A549 (cell line): ENCODE results near the gene OLR1. TPM values are rescaled to one million over a fixed set of nuclear protein-coding genes. Genes with fewer than 3 reads are reported as not detected.

Experiments used
- ATAC-seq, 2 experiments: fragments of 200-7000 bp in 1 of 2; fragments of >200 bp in 1 of 2; cut with Nextera tagmentation in 1 of 2; cut with Tn5 transposase in 1 of 2; 3 replicates each; pipeline versions ENCODE4 v1.8.0 to v1.9.1; 2018 to 2020; ENCODE audit warnings: mild to moderate bottlenecking in 1 of 2, moderate library complexity in 1 of 2
- CTCF ChIA-PET: fragments of 300-600 bp; sonication (Branson Sonifier 250); formaldehyde crosslinking; extraction: SDS; loops from one replicate; lab custom pipeline; 2021; ENCODE audit warnings: antibody characterized with exemption, inconsistent platforms; lab: Yijun Ruan, JAX
- POLR2A ChIA-PET: fragments of 350-600 bp; formaldehyde crosslinking; extraction: SDS; loops from one replicate; lab custom pipeline; 2021; ENCODE audit warnings: antibody characterized with exemption, inconsistent platforms; lab: Yijun Ruan, JAX
- DNase-seq, 2 experiments: peaks; one replicate each; pipeline versions ENCODE4 v3.0.0 to v3.0.0-alpha.2; 2011 to 2016; ENCODE audit warnings: low read depth in 1 of 2, low spot score in 1 of 2
- FAIRE-seq: peaks from 2 replicates; lab custom pipeline; 2011; peaks lifted over from hg19 to GRCh38; lab: Jason Lieb, UNC
- H3K27ac ChIP-seq, 2 experiments: fragments of >200 bp; sonication (Bioruptor Twin); formaldehyde crosslinking; 3 replicates each; pipeline ENCODE4 v1.5.1; 2016 to 2017
- H3K4me1 ChIP-seq: fragments of >200 bp; sonication (Bioruptor Twin); formaldehyde crosslinking; 3 replicates; pipeline ENCODE4 v1.6.1; 2016
- H3K4me2 ChIP-seq: fragments of >200 bp; sonication (Bioruptor Twin); formaldehyde crosslinking; 3 replicates; pipeline ENCODE4 v1.6.1; 2016
- H3K4me3 ChIP-seq: fragments of >200 bp; sonication (Bioruptor Twin); formaldehyde crosslinking; 3 replicates; pipeline ENCODE4 v1.5.1; 2016
- H3K9me3 ChIP-seq: fragments of >200 bp; sonication (Bioruptor Twin); formaldehyde crosslinking; 3 replicates; pipeline ENCODE4 v1.6.1; 2016
- BCL3 ChIP-seq: fragments of >200 bp; sonication (Bioruptor Twin); formaldehyde crosslinking; IDR thresholded peaks from 3 replicates; pipeline ENCODE4 v1.6.1; 2016
- BHLHE40 ChIP-seq: IDR thresholded peaks from 2 replicates; pipeline ENCODE4 v1.6.1; 2012; ENCODE audit warnings: low read depth, low read length, inconsistent platforms
- CBX2 ChIP-seq: fragments of 200-600 bp; sonication (generic); IDR thresholded peaks from 2 replicates; pipeline ENCODE4 v1.6.1; 2016; ENCODE audit warnings: low read depth, mild to moderate bottlenecking, borderline replicate concordance
- CBX8 ChIP-seq: fragments of 200-600 bp; sonication (generic); IDR thresholded peaks from 2 replicates; pipeline ENCODE4 v1.6.1; 2016
- CEBPB ChIP-seq, 2 experiments: fragments of >200 bp in 1 of 2; sonication (Bioruptor Twin) in 1 of 2; formaldehyde crosslinking in 1 of 2; IDR thresholded peaks; 2 replicates each; pipeline ENCODE4 v1.6.1; 2012 to 2016
- CHD2 ChIP-seq: fragments of 150-350 bp; IDR thresholded peaks from 2 replicates; pipeline ENCODE4 v1.6.1; 2014; ENCODE audit warnings: low read length; ENCODE audit not compliant: partially characterized antibody
- CTCF ChIP-seq: fragments of >200 bp; sonication (Bioruptor Twin); formaldehyde crosslinking; IDR thresholded peaks from 3 replicates; pipeline ENCODE4 v1.5.1; 2016
- EHF ChIP-seq: fragments of 250-450 bp; sonication (Bioruptor Pico); IDR thresholded peaks from 2 replicates; pipeline ENCODE4 v1.5.0; 2020; ENCODE audit warnings: mild to moderate bottlenecking
- ESRRA ChIP-seq: fragments of 150-350 bp; IDR thresholded peaks from 2 replicates; pipeline ENCODE4 v1.6.1; 2014; ENCODE audit warnings: mild to moderate bottlenecking, low read length, borderline replicate concordance
- HEYL ChIP-seq: fragments of 250-450 bp; sonication (Bioruptor Pico); IDR thresholded peaks from 2 replicates; pipeline ENCODE4 v1.8.0; 2021; ENCODE audit warnings: mild to moderate bottlenecking, moderate library complexity
- HOXA7 ChIP-seq: fragments of 250-450 bp; sonication (Bioruptor Pico); IDR thresholded peaks from 2 replicates; pipeline ENCODE4 v1.5.0; 2020; ENCODE audit warnings: mild to moderate bottlenecking, moderate library complexity
- JUNB ChIP-seq: fragments of >200 bp; sonication (Bioruptor Twin); formaldehyde crosslinking; IDR thresholded peaks from 2 replicates; pipeline ENCODE4 v1.6.1; 2016
- MAZ ChIP-seq: fragments of 150-350 bp; IDR thresholded peaks from 2 replicates; pipeline ENCODE4 v1.6.1; 2014; ENCODE audit warnings: antibody characterized with exemption, low read depth, low read length, borderline replicate concordance
- NFE2L2 ChIP-seq: fragments of 150-350 bp; conservative IDR thresholded peaks from 2 replicates; pipeline ENCODE4 v1.6.1; 2014; ENCODE audit warnings: low read length
- NPAS2 ChIP-seq: fragments of 250-450 bp; sonication (Bioruptor Pico); IDR thresholded peaks from 2 replicates; pipeline ENCODE4 v1.8.0; 2022; ENCODE audit warnings: mild to moderate bottlenecking, moderate library complexity, borderline replicate concordance
- NR3C1 ChIP-seq: fragments of >200 bp; sonication (Bioruptor Twin); formaldehyde crosslinking; IDR thresholded peaks from 3 replicates; pipeline ENCODE4 v1.6.1; 2017
- POLR2A ChIP-seq: IDR thresholded peaks from 2 replicates; pipeline ENCODE4 v1.6.1; 2012; ENCODE audit warnings: mild to moderate bottlenecking, low read length
- POLR2AphosphoS2 ChIP-seq: conservative IDR thresholded peaks from 2 replicates; pipeline ENCODE4 v1.6.1; 2012; ENCODE audit warnings: low read length, improper control_type of control experiment, inconsistent platforms
- RCOR1 ChIP-seq: fragments of 150-350 bp; IDR thresholded peaks from 2 replicates; pipeline ENCODE4 v1.6.1; 2014; ENCODE audit warnings: antibody characterized with exemption, low read length, low read depth
- RNF2 ChIP-seq: fragments of 200-600 bp; sonication (generic); IDR thresholded peaks from 2 replicates; pipeline ENCODE4 v1.6.1; 2016; ENCODE audit warnings: low read depth, mild to moderate bottlenecking, antibody characterized with exemption, moderate library complexity, borderline replicate concordance
- SMC3 ChIP-seq: fragments of >200 bp; sonication (Bioruptor Twin); formaldehyde crosslinking; IDR thresholded peaks from 3 replicates; pipeline ENCODE4 v1.6.1; 2018; ENCODE audit warnings: inconsistent platforms
- WGBS: methylation state at CpG from one replicate; pipeline ENCODE4 v1.1.6; 2017; ENCODE audit errors: missing lambda C conversion rate; 5-methylcytosine and 5-hydroxymethylcytosine counted together
- polyA plus RNA-seq, 4 experiments: library from polyadenylated mRNA; depleted of rRNA in 3 of 4; stranded (reverse); fragments of >200 nt; fragmentation: RNase III in 1 of 4; extraction: RNeasy Plus Mini Kit Qiagen cat#74134 plus additional on column Dnase treatment in 1 of 4; gene quantifications; 2 replicates in 3 of 4; 3 replicates in 1 of 4; pipeline ENCODE4 v1.2.3, GENCODE V29; 2011 to 2017
- TF ChIP-seq, protein P1 (sequence below): fragments of >200 bp; sonication (Bioruptor Twin); formaldehyde crosslinking; IDR thresholded peaks from 2 replicates; pipeline ENCODE4 v1.6.1; 2016
- TF ChIP-seq, protein P2 (sequence below): IDR thresholded peaks from 2 replicates; pipeline ENCODE4 v1.6.1; 2012

Gene OLR1
- polyA plus RNA-seq, 2 of the 4 experiments (the other 2 are of a cell fraction), result 0.59 to 0.92 TPM

- DNase-seq (no peak), ATAC-seq (no peak), FAIRE-seq (no peak)
- no peaks in the 10 kb centered on the region for H3K9me3 ChIP-seq
- CTCF ChIA-PET, result interaction anchor here (0.6 kb wide), 1 partner anchor 69 kb away, joined by 4 read pairs; no protein-coding TSS in a partner anchor
- TF ChIP-seq RCOR1 (no peak), POLR2AphosphoS2 (no peak), POLR2A (no peak), NR3C1 (no peak), MAZ (no peak), EHF (CRISPR knock-in tag) (no peak), BCL3 (no peak), JUNB (no peak), NPAS2 (CRISPR knock-in tag) (no peak), CBX8 (no peak), NFE2L2 (no peak), HEYL (CRISPR knock-in tag) (no peak), ESRRA (no peak), RNF2 (no peak), CBX2 (no peak)
- POLR2A ChIA-PET, result no interaction called here
- 0 out of 3 replicates have a peak, but pooled peaks cover 7% of the 10 kb centered on the region for H3K4me1 ChIP-seq
- no peak overlapping the region for H3K4me3 ChIP-seq
- WGBS, result 14% methylated on average over 4 of the region's 4 CpGs
- no peak overlapping the region for H3K4me2 ChIP-seq
- H3K27ac ChIP-seq, result no peak overlapping the region
Measured at GRCh38 chr12:10122689-10123088, 49.2 kb downstream of the OLR1 start.

- WGBS, result 52% methylated on average over 7 of the region's 7 CpGs
- no peak overlapping the region for H3K4me2 ChIP-seq
- DNase-seq, result no peak
- H3K27ac ChIP-seq, result no peak overlapping the region
- ChIA-PET POLR2A (no interaction called here), CTCF (no interaction called here)
- TF ChIP-seq HOXA7 (CRISPR knock-in tag) (no peak), CHD2 (no peak), CEBPB (IDR thresholded peaks at IDR 0.05) (no peak), BHLHE40 (no peak), CTCF (no peak), CBX8 (no peak), EHF (CRISPR knock-in tag) (no peak), BCL3 (no peak), SMC3 (no peak)
- TF ChIP-seq, protein P1, sequence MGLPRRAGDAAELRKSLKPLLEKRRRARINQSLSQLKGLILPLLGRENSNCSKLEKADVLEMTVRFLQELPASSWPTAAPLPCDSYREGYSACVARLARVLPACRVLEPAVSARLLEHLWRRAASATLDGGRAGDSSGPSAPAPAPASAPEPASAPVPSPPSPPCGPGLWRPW, result no peak
- TF ChIP-seq, protein P2, sequence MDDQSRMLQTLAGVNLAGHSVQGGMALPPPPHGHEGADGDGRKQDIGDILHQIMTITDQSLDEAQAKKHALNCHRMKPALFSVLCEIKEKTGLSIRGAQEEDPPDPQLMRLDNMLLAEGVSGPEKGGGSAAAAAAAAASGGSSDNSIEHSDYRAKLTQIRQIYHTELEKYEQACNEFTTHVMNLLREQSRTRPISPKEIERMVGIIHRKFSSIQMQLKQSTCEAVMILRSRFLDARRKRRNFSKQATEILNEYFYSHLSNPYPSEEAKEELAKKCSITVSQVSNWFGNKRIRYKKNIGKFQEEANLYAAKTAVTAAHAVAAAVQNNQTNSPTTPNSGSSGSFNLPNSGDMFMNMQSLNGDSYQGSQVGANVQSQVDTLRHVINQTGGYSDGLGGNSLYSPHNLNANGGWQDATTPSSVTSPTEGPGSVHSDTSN, result no peak
- TF ChIP-seq, all 56 proteins: peak for 0
- 0 out of 3 replicates have a peak, but pooled peaks cover 7% of the 10 kb centered on the region for H3K4me1 ChIP-seq
- ATAC-seq (no peak), FAIRE-seq (no peak)
- no peak overlapping the region for H3K4me3 ChIP-seq
- no peaks in the 10 kb centered on the region for H3K9me3 ChIP-seq
Measured at GRCh38 chr12:10121278-10121677, 50.7 kb downstream of the OLR1 start.
